ENCODE data around the gene CNTN4.

- TF ChIP-seq CTCF (IDR thresholded peaks at IDR 0.05; ENCODE audit: low read length), result no peak
- TF ChIP-seq EZH2 (IDR thresholded peaks at IDR 0.05; ENCODE audit: borderline replicate concordance, low read length), result no peak
These were observed 862.9 kb downstream of the CNTN4 start for GRCh38 chr3:2961576-2961975.
